ENCODE data around the gene CNTNAP3. TPM values are rescaled to one million over a fixed set of nuclear protein-coding genes. Genes with fewer than 3 reads are reported as not detected.
"Not testable (repeated sequence)": the region's sequence is repeated elsewhere in the genome, so short reads cannot be mapped to it uniquely, and the experiment has no call there.

CNTNAP3 gene
- 4.9 and 5.3 TPM in 2 replicates for total RNA-seq (2014; rRNA removed; shearing (Covaris generic))
- polyA plus RNA-seq (2015; cell fraction: cytosol; rRNA removed) = 9.0 and 12.1 TPM in 2 replicates
- 27.4 and 38.9 TPM in 2 replicates for polyA plus RNA-seq (2015; cell fraction: nucleus; rRNA removed)

DNA sequence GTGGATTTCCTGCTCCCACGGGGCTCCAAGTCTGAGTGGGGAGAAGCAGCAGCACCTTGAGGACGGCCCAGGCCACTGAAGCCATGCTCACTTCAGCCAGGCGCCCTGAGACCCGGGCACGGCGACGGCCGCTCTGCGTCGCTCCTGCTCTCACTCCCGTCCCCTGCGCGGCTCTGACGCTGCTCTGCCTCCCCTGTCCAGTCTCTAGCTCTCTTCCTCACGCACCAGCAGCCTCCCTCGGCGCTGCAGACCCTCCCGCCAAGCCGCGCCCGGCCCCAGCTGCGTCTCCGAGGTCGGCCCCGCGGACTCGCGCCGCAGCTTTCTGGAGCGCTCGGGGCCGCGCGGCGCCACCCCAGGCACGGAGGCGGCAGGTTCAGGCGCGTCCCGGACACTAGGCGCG, at the start of gene CNTNAP3:
CNTNAP3 (minus strand) TSS at position 188 of the 400 bp plus-strand sequence; CDS start at position 85, 103 bp downstream.
- DNase-seq (ENCODE audit: low read depth, low spot score); in situ Hi-C loops (cut with HindIII; ENCODE audit: low pct_unique_long_range_greater_than_20kb, low sequenced_read_pairs): not testable (repeated sequence)

DNA sequence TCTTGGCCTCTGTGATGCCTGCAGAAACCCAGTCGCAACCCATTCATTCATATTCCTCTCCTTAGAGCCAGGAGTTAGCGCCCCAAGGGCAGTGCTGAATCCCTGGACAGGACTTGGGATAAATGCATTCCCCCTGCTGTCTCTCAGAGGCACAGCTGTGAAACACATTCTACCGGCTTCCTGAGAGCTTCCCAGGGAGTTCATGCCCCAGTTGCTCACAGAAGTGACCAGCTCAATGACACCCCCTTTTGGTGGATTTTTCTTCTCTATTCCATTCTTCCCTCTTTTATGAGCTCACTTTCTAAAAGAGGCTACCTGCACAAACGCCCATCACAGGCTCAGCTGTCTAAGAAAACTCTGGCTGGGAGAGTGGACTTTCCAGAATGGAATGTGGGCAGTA, 8.0 kb downstream of the CNTNAP3 start:
- DNase-seq (ENCODE audit: low read depth, low spot score); in situ Hi-C loops (cut with HindIII; ENCODE audit: low pct_unique_long_range_greater_than_20kb, low sequenced_read_pairs): not testable (repeated sequence)

DNA sequence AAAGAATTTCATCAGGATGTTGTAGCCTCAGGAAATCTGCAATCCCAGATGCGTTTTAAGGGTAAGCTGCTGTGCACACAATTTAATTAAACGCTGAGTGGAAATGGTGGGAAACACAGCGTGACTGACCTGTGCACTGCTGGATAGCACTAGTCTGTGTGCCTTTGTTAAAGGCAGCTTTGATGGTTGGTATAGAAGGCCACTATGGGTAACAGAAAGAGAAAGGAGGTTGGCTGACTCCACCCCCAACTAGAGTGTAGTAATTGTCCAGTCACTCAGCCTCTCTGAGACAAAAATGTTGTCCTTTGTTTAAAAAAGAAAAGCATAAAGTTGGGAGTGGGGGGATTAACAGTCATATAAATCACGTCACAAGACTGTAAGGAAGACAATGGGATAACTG, 45.5 kb downstream of the CNTNAP3 start:
- in situ Hi-C loops (cut with HindIII; ENCODE audit: low pct_unique_long_range_greater_than_20kb, low sequenced_read_pairs); DNase-seq (ENCODE audit: low read depth, low spot score): not testable (repeated sequence)

DNA sequence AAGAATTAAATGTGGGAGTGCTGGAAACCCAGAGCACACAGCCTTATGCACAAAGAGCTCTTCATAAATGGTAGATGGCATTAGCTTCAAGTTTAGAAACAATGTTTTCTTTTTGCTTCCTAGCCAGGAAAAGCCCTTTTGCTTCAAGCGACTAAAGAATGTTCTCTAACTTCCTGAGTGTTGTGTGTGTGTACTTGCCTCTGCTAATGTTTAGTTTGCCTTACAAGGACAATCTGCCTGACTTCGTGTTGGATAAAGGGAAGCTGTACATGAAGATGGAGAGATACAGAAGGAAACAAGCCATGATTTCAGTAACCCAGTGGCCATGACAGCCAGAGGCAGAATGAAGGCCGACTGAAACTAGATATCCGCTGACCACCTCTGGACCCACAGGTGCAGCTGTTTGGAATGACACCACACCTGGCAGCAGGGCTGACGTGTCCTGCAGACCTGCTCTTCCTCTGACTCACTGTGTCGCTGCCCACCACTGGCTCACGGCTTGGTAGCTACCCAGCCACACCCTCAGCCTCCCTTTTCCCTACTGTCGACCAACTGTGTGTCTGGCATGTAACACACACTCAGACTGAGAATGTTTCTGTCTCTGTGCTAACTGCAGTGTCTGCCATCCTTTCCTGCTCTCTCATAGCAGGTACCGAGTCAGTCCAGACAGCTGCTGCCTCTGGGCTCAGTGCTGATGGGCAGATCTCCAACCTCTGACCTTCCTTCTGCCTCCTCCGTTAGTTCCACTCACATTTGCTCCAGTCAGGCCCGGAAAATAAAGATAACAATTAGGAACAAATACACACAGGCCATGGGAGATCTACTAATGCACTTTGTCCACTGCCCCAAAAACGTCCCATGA, 55.6 kb downstream of the CNTNAP3 start:
- in situ Hi-C loops (cut with HindIII; ENCODE audit: low pct_unique_long_range_greater_than_20kb, low sequenced_read_pairs); DNase-seq (ENCODE audit: low read depth, low spot score): not testable (repeated sequence)

DNA sequence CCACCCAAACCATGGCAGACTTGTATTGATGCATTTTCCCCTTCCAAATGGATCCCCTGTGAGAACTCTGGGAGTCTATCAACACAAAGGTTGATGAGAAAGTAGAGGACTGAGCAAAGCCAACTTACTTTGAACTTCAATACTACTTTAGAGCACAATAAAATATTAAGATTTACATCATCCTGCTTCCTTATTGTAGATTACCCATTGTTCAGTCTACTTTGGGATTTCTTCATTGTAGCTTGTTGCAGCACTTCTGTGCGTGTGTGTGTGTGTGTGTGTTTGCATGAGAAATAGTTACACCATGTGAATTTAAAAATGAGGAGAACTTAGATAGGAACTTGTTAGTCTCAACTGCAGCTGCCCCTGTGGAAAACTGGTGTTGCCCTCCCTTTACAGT, 72.0 kb downstream of the CNTNAP3 start:
- in situ Hi-C loops (cut with HindIII; ENCODE audit: low pct_unique_long_range_greater_than_20kb, low sequenced_read_pairs); DNase-seq (ENCODE audit: low read depth, low spot score): not testable (repeated sequence)

DNA sequence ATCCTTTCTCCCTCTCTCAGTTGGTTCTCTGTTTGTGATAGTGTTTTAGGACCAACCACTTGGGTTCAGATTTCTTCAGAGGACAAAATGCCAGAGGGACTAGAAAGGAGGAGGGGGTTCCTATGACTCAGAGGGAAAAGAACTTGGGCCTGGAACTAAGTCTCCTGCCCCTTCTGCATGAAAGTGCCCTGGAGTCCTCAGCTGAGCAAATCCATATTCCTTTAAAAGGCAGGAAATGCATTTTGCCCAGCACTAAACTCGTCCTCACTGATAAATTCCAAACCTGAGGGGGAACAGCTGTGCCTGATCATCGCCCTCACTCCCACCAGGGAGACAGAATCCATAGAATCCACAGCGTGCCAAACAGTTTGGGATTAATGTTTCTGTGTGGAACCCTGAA, 78.2 kb downstream of the CNTNAP3 start:
- in situ Hi-C loops (cut with HindIII; ENCODE audit: low pct_unique_long_range_greater_than_20kb, low sequenced_read_pairs); DNase-seq (ENCODE audit: low read depth, low spot score): not testable (repeated sequence)

DNA sequence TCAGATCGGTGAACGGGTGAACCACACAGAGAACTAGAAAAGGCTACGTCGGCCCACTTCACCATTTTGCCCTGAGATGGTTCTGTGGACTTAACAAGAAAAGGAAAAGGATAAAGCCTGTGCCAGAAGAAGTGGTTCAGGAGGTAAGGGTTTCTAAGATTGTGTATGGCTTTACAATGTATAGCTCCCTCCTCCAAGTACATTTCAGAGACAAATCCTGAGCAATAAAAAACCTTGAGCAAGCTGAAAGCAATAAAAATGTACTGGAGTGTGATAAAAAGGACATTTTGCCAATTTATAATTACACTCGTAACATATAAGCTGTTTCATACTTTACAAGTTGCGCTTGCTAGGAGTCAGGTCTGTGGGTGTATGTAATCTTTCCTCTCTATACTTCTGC, 81.3 kb downstream of the CNTNAP3 start:
- in situ Hi-C loops (cut with HindIII; ENCODE audit: low pct_unique_long_range_greater_than_20kb, low sequenced_read_pairs); DNase-seq (ENCODE audit: low read depth, low spot score): not testable (repeated sequence)

DNA sequence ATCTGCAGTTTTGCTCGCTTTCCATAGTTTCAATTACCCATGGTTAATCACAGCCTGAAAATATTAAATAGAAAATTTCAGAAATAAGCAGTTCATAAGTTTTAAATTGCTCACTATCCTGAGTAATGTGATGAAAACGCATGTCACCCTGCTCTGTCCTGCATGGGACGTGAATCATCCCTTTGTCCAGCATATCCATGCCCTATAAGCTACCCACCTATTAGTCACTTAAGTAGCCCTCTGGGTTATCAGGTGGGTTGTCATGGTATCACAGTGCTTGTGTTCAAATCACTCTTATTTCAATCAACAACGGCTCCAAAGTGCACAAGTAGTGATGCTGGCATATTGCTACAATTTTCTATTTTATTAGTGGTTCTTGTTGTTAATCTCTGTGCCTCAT, 82.1 kb downstream of the CNTNAP3 start:
- DNase-seq (ENCODE audit: low read depth, low spot score); in situ Hi-C loops (cut with HindIII; ENCODE audit: low pct_unique_long_range_greater_than_20kb, low sequenced_read_pairs): not testable (repeated sequence)

DNA sequence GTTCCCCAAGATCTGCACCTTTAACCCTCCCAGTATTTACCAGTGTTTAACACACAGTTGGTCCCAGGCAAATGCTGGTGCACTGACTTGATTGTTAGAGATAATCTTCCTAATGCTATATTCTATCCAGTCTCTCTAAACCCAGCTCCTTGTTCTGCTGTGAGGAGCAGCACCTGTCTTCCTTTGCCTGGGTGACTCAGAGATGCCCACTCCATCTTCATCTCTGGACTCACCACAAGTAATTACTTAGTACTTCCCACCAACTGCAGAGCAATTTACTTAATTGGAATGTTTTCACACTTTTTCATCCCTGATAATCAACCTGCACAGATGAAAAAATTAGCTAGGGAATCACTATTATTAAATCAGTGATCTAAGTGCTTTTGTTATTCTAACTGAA, 87.6 kb downstream of the CNTNAP3 start:
- in situ Hi-C loops (cut with HindIII; ENCODE audit: low pct_unique_long_range_greater_than_20kb, low sequenced_read_pairs); DNase-seq (ENCODE audit: low read depth, low spot score): not testable (repeated sequence)

DNA sequence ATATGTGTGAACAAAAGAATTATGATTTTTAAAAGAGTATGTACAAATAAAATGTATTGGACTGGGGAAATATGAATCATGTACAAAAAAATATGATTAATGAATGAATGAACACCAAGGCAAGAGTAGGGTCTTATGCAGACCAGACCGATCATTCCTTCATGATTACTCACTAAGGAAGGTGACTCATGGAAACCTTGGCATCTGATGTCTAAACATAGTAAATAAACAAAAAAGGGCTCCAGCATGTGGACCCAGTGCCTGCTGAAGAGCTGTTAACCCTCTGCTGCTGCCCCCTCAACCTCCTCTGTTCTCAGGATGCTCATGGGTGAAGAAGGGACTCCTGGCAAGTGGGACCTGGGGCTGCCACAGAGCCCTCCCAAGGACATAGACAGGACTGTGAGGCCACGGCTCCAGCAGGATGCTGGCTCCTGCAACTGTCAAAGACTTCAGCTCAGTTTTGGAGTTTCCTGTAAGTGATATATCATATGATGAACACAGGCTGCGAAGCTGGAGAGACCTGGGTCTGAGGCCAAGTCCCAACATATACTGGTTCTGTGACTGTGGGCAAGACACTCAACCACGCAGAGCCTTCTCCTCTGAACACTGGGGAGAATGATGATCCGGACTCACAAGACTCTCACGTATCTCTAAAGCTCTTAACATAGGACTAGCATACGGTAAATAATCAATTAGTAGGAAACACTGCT, 89.8 kb downstream of the CNTNAP3 start:
- DNase-seq (ENCODE audit: low read depth, low spot score); in situ Hi-C loops (cut with HindIII; ENCODE audit: low pct_unique_long_range_greater_than_20kb, low sequenced_read_pairs): not testable (repeated sequence)

DNA sequence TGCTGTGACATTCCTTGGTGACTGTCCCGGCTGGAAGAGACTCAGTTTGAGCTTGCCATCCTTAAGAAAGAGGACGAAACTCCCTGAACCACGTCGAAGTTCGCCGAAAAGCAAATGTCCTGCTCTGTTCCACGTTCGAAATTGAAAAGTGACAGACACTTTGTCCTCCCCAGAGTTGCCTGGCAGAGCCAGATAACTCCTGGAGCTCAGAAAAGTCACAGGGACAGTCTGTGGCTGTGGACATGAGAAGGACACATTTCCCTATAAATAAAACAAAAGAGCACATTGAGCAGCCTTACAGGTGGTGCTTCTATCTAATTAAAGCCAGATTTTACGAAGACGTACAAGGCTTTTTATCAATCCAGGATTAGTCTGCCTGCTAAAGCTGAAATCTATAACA, 116.6 kb downstream of the CNTNAP3 start:
- in situ Hi-C loops (cut with HindIII; ENCODE audit: low pct_unique_long_range_greater_than_20kb, low sequenced_read_pairs); DNase-seq (ENCODE audit: low read depth, low spot score): not testable (repeated sequence)

DNA sequence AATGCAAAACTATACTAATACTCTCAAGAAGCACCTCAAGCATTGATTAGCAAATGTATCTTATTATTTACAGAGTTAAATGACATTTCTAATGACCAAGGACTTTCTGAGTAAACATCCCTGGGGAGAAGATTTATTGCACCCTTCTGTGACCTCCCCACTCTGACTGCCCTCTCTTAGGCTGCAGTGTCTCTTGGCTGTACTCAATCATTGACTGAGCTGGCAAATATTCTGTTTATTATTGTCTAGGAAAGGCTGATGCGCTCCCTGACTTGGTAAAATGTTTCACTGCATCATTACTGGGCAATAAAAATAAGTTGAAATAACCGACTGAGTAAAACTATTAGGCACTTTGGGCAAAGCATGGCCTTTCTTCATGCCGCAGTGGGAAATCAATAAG, 130.3 kb downstream of the CNTNAP3 start:
- DNase-seq (ENCODE audit: low read depth, low spot score); in situ Hi-C loops (cut with HindIII; ENCODE audit: low pct_unique_long_range_greater_than_20kb, low sequenced_read_pairs): not testable (repeated sequence)

DNA sequence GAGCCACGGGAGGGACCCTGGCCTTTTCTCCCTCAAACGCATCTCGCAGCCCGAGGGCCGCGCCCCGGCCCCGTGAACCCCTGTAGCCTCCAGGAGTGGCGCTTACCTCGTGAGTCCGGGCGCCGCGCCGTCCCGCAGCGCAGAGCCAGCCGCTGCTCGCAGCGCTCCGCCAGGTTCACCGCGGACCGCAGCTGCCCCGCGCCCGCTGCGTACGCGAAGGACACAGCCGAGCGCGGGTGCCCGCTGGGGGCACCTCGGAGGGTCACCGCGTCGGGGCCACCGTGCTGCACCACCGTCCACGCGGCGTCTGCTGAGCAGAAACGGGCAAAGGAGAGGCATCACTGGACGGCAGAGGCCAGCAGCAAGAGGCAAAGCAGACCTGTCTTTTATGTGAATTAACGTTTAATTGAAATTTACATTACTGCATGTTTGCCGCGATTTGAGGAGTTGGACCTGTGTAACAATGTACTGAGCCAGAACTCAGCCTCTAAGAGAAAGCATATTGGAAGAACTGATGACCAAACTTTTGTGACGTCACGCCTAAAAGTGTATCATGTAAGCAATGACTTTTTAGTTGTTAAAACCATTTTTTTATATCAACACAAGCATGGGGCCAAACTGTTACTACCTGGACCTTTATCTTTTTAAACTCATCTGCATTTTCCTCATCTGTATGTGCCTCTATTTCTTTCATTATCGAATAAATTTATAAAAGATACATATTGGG, 155.0 kb downstream of the CNTNAP3 start:
- in situ Hi-C loops (cut with HindIII; ENCODE audit: low pct_unique_long_range_greater_than_20kb, low sequenced_read_pairs); DNase-seq (ENCODE audit: low read depth, low spot score): not testable (repeated sequence)

DNA sequence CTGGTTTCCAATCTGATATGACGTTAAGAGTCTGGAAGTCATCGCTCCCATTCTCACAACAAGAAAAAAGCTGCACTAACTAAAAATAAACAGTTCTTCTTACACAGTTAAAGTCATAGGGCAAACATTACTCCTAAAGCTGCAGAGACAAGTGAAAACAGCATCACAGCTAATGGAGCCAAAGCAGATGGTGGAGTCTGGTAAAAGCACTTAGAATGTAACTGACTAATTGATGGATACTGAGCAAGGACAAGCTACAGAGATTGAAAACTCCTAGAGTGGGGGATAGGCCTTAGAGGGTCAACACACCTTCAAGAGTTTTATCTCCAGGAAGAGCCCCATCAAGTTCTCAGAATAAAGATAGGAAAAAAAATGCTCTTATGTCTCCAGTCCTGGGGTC, 166.6 kb downstream of the CNTNAP3 start:
- in situ Hi-C loops (cut with HindIII; ENCODE audit: low pct_unique_long_range_greater_than_20kb, low sequenced_read_pairs); DNase-seq (ENCODE audit: low read depth, low spot score): not testable (repeated sequence)

DNA sequence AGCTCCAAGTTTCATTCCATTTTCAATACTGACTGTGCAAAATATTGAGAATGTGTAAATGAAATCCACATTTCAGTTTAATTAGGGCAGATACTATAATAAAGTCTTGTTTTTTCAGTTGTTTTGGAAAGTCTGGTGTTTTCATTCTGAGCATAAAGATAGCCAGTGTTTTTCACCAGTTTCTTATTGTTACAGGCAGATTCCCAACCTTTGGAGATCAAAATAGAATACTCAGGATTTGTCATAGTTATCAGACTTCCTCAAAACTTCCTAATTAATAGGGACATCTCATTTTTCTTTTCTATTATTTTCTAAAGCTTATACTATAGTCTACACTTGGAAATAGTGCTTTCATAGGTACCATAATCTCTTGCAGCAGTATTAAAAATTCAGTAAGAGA, 176.2 kb downstream of the CNTNAP3 start:
- not testable (repeated sequence) for DNase-seq (ENCODE audit: low read depth, low spot score)

DNA sequence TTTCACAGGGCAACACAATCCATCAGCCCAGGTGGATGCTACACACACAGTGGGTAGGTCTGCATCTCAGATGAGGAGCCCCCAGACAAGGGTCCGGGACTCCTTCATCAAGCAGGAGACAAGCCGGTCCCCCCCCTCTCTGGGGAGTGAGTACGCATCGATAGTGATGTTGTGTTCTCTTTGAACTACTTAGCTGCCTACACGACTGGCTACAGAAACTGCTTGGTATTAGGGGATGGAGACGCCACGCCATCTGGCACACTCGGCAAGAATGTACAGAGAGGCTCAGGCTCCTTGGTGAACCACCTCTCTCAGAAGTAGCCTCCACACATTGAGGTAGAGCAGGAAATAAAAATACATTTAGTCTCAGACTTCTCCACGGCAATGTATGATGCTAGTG, 179.8 kb downstream of the CNTNAP3 start:
- in situ Hi-C loops (cut with HindIII; ENCODE audit: low pct_unique_long_range_greater_than_20kb, low sequenced_read_pairs) = no loop called here
- no peak for DNase-seq (ENCODE audit: low read depth, low spot score)

More for the DNA sequence above, 176.2 kb downstream of the CNTNAP3 start:
- in situ Hi-C loops (cut with HindIII; ENCODE audit: low pct_unique_long_range_greater_than_20kb, low sequenced_read_pairs) = not testable (repeated sequence)

DNA sequence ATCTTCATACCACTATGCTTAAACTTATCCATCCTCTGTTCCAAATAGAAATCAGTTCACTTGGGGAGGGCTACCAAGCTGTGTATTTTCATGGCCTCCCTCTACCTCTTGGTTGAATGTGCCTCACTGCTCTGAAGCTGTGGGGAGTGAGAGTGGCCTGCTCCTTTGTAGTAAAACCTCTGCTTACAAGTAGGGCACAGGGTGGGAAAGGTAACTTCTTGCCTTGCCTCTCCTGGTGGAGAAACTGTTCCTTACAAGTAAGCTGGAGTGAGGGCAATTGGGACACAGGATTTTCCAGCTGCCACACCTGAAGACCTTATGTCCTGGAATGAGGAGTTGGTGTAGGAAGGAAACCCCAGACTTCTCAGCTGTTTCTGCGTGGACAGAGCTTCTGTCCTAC, 190.8 kb downstream of the CNTNAP3 start:
- in situ Hi-C loops (cut with HindIII; ENCODE audit: low pct_unique_long_range_greater_than_20kb, low sequenced_read_pairs) = not testable (repeated sequence)

DNA sequence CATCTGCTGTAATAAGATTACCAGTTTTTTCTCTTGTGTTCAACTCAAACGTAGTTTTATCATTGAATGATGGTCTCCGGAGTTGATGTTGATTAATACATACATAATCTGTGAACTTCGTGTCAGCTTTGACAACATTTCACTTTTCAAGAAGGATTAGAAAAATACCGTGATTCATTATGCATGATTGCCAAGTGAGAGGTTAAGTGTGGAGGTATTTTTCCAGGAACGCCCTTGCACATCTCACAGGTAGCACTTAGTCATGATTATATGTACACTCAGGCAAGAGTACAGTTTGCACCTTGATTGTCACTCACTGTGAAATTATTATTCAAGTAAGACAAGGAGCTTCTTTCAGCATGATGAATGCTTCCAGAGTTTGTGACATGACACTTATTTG, 202.7 kb downstream of the CNTNAP3 start:
- DNase-seq (ENCODE audit: low read depth, low spot score); in situ Hi-C loops (cut with HindIII; ENCODE audit: low pct_unique_long_range_greater_than_20kb, low sequenced_read_pairs): not testable (repeated sequence)

More for the DNA sequence above, 190.8 kb downstream of the CNTNAP3 start:
- not testable (repeated sequence) for DNase-seq (ENCODE audit: low read depth, low spot score)

All from SK-MEL-5 (cell line).